Heart left ventricle (tissue), 13 donors: Measurements from ENCODE around the gene NUBP2.

Source experiments
- CTCF ChIP-seq, 12 donors: fragments of 200-600 bp; sonication (generic) in 4 of 12; IDR thresholded peaks; one replicate each; pipeline versions ENCODE4 v1.5.0 to v1.8.0; 2018 to 2022; ENCODE audit warnings: antibody characterized with exemption in 12 of 12, mild to moderate bottlenecking in 5 of 12
- POLR2A ChIP-seq, 2 donors: fragments of 450-650 bp; IDR thresholded peaks; one replicate each; pipeline ENCODE4 v1.6.1; 2017; ENCODE audit warnings: antibody characterized with exemption in 2 of 2, mild to moderate bottlenecking in 2 of 2, moderate library complexity in 2 of 2
- donor health status: ischemic (EF 13 %, LVEDD 7.1; RV severe dilation, severe dysfunction).
- donor health status: DM: no; HTN: yes; CAD: no.
- donor health status: DM: no; HTN: no; CAD: no.
- donor health status: ischemic (EF 25% LVEDD 6.9; RV normal size, moderate dysfunction).
- donor health status: ischemic (EF 25% LVEDD 5.7; RV mildly dilated, moderate dysfunction).
- donor health status: ischemic (EF 35%, LVEDD 5.7; RV mildly dilated, moderate dysfunction).
- donor health status: nonischemic (EF 11% LVEDD 7.7; RV severe dilation, severe dysfunction).
- donor health status: DM: yes; HTN: yes; CAD: no.
- donor health status: PGD.
- donor health status: ischemic (EF 29% LVEDD 5.4; RV normal size, mild dysfunction).
- donor health status: nonischemic (EF 23%, LVEDD 6.1; RV moderate dilation, normal function).

DNA sequence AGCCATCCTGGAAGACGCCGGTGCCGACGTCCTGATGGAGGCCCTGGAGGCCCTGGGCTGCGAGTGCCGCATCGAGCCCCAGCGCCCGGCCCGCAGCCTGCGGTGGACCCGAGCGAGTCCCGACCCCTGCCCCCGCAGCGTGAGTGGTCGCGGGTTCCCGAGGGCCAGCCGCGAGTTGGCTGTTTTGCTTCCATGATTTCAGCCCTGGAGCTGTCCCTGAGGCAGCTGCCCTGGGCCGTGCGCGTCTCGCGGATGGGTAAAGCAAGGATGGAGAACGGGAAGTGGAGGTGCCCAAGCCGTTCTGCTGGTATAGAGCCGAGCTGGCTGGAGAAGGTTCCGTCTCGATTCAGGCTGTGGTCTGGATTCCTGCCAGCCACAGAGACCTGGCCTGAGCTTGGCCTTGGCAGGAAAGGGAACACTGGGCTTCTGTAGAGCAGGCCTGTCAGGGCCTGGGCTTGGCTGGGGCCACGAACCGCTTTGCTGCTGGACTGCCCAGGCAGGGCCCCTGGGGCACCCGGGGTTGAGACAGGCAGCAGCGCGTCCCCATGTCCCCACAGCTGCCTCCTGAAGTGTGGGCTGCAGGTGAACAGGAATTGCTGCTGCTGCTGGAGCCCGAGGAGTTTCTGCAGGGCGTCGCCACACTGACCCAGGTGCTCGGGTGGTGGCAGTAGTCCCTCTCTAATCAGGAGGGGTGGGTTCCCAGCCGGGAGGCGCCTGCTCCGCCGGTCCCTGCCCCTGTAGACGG lies 8.9 kb upstream of the NUBP2 start:
- TF ChIP-seq POLR2A (IDR thresholded peaks at IDR 0.05) (no peak), CTCF (IDR thresholded peaks at IDR 0.05) (peak in 1 of 12 donors; percentile 14)
